H1 (cell line): ENCODE measurements around the gene PNMA8B. TPM values are rescaled to one million over a fixed set of nuclear protein-coding genes. Genes with fewer than 3 reads are reported as not detected.

Experiments
- CTCF ChIA-PET: fragments of 300-600 bp; sonication (Branson Sonifier 250); formaldehyde crosslinking; loops from one replicate; lab custom pipeline; 2021; ENCODE audit not compliant: partially characterized antibody; lab: Charles Lee
- POLR2A ChIA-PET: fragments of 300-600 bp; sonication (Branson Sonifier 250); formaldehyde crosslinking; loops from one replicate; lab custom pipeline; 2021; ENCODE audit warnings: inconsistent platforms; ENCODE audit not compliant: partially characterized antibody; lab: Charles Lee
- DNase-seq, 2 experiments: peaks; one replicate each; pipeline versions ENCODE4 v3.0.0 to v3.0.0-alpha.2; 2010 to 2022; ENCODE audit warnings: low spot score in 2 of 2, low read depth in 1 of 2, mixed read lengths in 1 of 2
- FAIRE-seq: peaks from 2 replicates; lab custom pipeline; 2011; peaks lifted over from hg19 to GRCh38; lab: Jason Lieb, UNC
- H2AFZ ChIP-seq: 2 replicates; pipeline ENCODE4 v1.8.1; 2012; ENCODE audit warnings: low read length, inconsistent platforms
- H2AK5ac ChIP-seq: 2 replicates; pipeline ENCODE4 v1.6.1; 2013; ENCODE audit warnings: low read depth, low read length
- H2BK120ac ChIP-seq: replicated peaks from 2 replicates; pipeline ENCODE3; 2013; ENCODE audit warnings: low read depth, low read length, inconsistent platforms
- H2BK12ac ChIP-seq: 2 replicates; pipeline ENCODE4 v1.6.1; 2013; ENCODE audit warnings: low read depth, low read length
- H2BK15ac ChIP-seq: 2 replicates; pipeline ENCODE4 v1.6.1; 2013; ENCODE audit warnings: low read length
- H2BK20ac ChIP-seq: 2 replicates; pipeline ENCODE4 v1.6.1; 2013; ENCODE audit warnings: low read length
- H2BK5ac ChIP-seq: 2 replicates; pipeline ENCODE4 v1.6.1; 2013; ENCODE audit warnings: low read depth, low read length
- H3K14ac ChIP-seq: 2 replicates; pipeline ENCODE4 v1.6.1; 2013; ENCODE audit warnings: inconsistent platforms; ENCODE audit not compliant: insufficient read length
- H3K18ac ChIP-seq: 2 replicates; pipeline ENCODE4 v1.6.1; 2013; ENCODE audit warnings: low read length; ENCODE audit errors: extremely low read depth
- H3K23ac ChIP-seq: 2 replicates; pipeline ENCODE4 v1.6.1; 2013; ENCODE audit warnings: inconsistent platforms; ENCODE audit not compliant: insufficient read length
- H3K23me2 ChIP-seq: 2 replicates; pipeline ENCODE4 v1.6.1; 2013; ENCODE audit warnings: low read depth, low read length
- H3K27ac ChIP-seq: 2 replicates; pipeline ENCODE4 v1.6.1; 2011; ENCODE audit warnings: low read depth, low read length, inconsistent platforms
- H3K27me3 ChIP-seq, 4 experiments: replicated peaks in 1 of 4; 1 replicate in 1 of 4; 2 replicates in 3 of 4; pipeline versions ENCODE4 v1.6.1 to v1.8.1; 2011 to 2013; ENCODE audit warnings: low read length in 3 of 4, mild to moderate bottlenecking in 3 of 4, inconsistent platforms in 2 of 4, mixed read lengths in 2 of 4, moderate library complexity in 1 of 4; ENCODE audit not compliant: control insufficient read depth in 3 of 4, insufficient read depth in 3 of 4; ENCODE audit errors: extremely low read depth in 1 of 4
- H3K36me3 ChIP-seq, 4 experiments: 2 replicates each; pipeline versions ENCODE4 v1.6.1 to v1.8.1; 2011 to 2013; ENCODE audit warnings: mild to moderate bottlenecking in 4 of 4, low read length in 3 of 4, moderate library complexity in 2 of 4, control low read depth in 1 of 4, inconsistent platforms in 1 of 4; ENCODE audit not compliant: insufficient read depth in 4 of 4, control insufficient read depth in 2 of 4
- H3K4ac ChIP-seq: replicated peaks from 2 replicates; pipeline ENCODE3; 2013; ENCODE audit warnings: low read length, low read depth, mixed read lengths, inconsistent platforms; ENCODE audit not compliant: insufficient read length
- H3K4me1 ChIP-seq, 4 experiments: replicated peaks in 1 of 4; 1 replicate in 1 of 4; 2 replicates in 3 of 4; pipeline versions ENCODE4 v1.6.1 to v1.8.1; 2011 to 2013; ENCODE audit warnings: low read length in 3 of 4, inconsistent platforms in 2 of 4, mixed read lengths in 1 of 4; ENCODE audit not compliant: insufficient read depth in 4 of 4, control insufficient read depth in 3 of 4
- H3K4me2 ChIP-seq, 2 experiments: 2 replicates each; pipeline versions ENCODE4 v1.6.1 to v1.8.1; 2011 to 2013; ENCODE audit warnings: low read depth in 2 of 2, low read length in 2 of 2, control low read depth in 1 of 2, inconsistent platforms in 1 of 2, mild to moderate bottlenecking in 1 of 2; ENCODE audit not compliant: insufficient read depth in 1 of 2
- H3K4me3 ChIP-seq, 4 experiments: fragments of 200-600, 300-600 bp in 1 of 4; sonication (generic), shearing (Covaris generic), sonication (Bioruptor Twin) in 1 of 4; 2 replicates each; pipeline versions ENCODE4 v1.5.1 to v1.8.1; 2011 to 2016; ENCODE audit warnings: low read length in 4 of 4, low read depth in 3 of 4, control low read depth in 2 of 4, inconsistent platforms in 2 of 4, mild to moderate bottlenecking in 2 of 4, mixed read lengths in 1 of 4, moderate library complexity in 1 of 4; ENCODE audit not compliant: insufficient read depth in 2 of 4; ENCODE audit errors: extremely low read depth in 1 of 4
- H3K56ac ChIP-seq: replicated peaks from 2 replicates; pipeline ENCODE3; 2013; ENCODE audit warnings: low read depth, mild to moderate bottlenecking, mixed read lengths, low read length, inconsistent platforms; ENCODE audit not compliant: insufficient read length
- H3K79me1 ChIP-seq: 2 replicates; pipeline ENCODE4 v1.6.1; 2013; ENCODE audit warnings: low read depth, low read length, control low read depth
- H3K79me2 ChIP-seq, 2 experiments: 2 replicates each; pipeline versions ENCODE4 v1.6.1 to v1.8.1; 2012 to 2013; ENCODE audit warnings: low read length in 2 of 2, mild to moderate bottlenecking in 2 of 2, inconsistent platforms in 1 of 2; ENCODE audit not compliant: insufficient read depth in 2 of 2, control insufficient read depth in 1 of 2
- H3K9ac ChIP-seq, 4 experiments: replicated peaks in 1 of 4; 1 replicate in 1 of 4; 2 replicates in 3 of 4; pipeline versions ENCODE4 v1.6.1 to v1.8.1; 2011 to 2013; ENCODE audit warnings: low read depth in 3 of 4, low read length in 3 of 4, control low read depth in 2 of 4, mild to moderate bottlenecking in 2 of 4, moderate library complexity in 2 of 4, inconsistent platforms in 1 of 4; ENCODE audit errors: extremely low read depth in 1 of 4
- H3K9me3 ChIP-seq, 2 experiments: 2 replicates each; pipeline versions ENCODE4 v1.6.1 to v1.8.1; 2012 to 2013; ENCODE audit warnings: mild to moderate bottlenecking in 2 of 2, moderate library complexity in 2 of 2, control low read depth in 1 of 2, inconsistent platforms in 1 of 2, low read depth in 1 of 2, low read length in 1 of 2, mixed read lengths in 1 of 2; ENCODE audit not compliant: insufficient read depth in 2 of 2
- H4K20me1 ChIP-seq, 2 experiments: replicated peaks in 1 of 2; 2 replicates each; pipeline versions ENCODE3 to v1.8.1; 2011 to 2013; ENCODE audit warnings: inconsistent platforms in 2 of 2, low read length in 2 of 2, mild to moderate bottlenecking in 1 of 2; ENCODE audit not compliant: insufficient read depth in 2 of 2, control insufficient read depth in 1 of 2
- H4K5ac ChIP-seq: 2 replicates; pipeline ENCODE4 v1.6.1; 2013; ENCODE audit warnings: low read length, low read depth, mixed read lengths, inconsistent platforms; ENCODE audit not compliant: insufficient read length
- H4K8ac ChIP-seq: 2 replicates; pipeline ENCODE4 v1.8.0; 2013; ENCODE audit warnings: mild to moderate bottlenecking, moderate library complexity, low read length, inconsistent platforms; ENCODE audit not compliant: insufficient read depth; ENCODE audit errors: extremely low read depth
- H4K91ac ChIP-seq: replicated peaks from 2 replicates; pipeline ENCODE3; 2013; ENCODE audit warnings: low read length, mixed read lengths, inconsistent platforms; ENCODE audit not compliant: insufficient read length
- CTBP2 ChIP-seq: IDR thresholded peaks from 2 replicates; pipeline ENCODE4 v1.7.0; 2011; ENCODE audit warnings: borderline replicate concordance, mild to moderate bottlenecking, moderate library complexity, mixed read lengths, low read length; ENCODE audit not compliant: insufficient read depth, insufficient read length
- NRF1 ChIP-seq: IDR thresholded peaks from 2 replicates; pipeline ENCODE4 v1.6.1; 2011; ENCODE audit warnings: mild to moderate bottlenecking, low read depth, low read length, improper control_type of control experiment
- PHF8 ChIP-seq: fragments of 200-600 bp; sonication (generic); conservative IDR thresholded peaks from 2 replicates; pipeline ENCODE4 v1.7.1; 2012; ENCODE audit warnings: low read depth, mild to moderate bottlenecking, inconsistent platforms, low read length, moderate library complexity
- POLR2A ChIP-seq, 2 experiments: IDR thresholded peaks; 1 replicate in 1 of 2; 2 replicates in 1 of 2; pipeline ENCODE4 v1.6.1; 2011; ENCODE audit warnings: low read depth in 2 of 2, low read length in 2 of 2, mild to moderate bottlenecking in 2 of 2; ENCODE audit errors: control extremely low read depth in 1 of 2
- SIN3A ChIP-seq, 2 experiments: IDR thresholded peaks in 1 of 2; conservative IDR thresholded peaks in 1 of 2; 2 replicates each; pipeline ENCODE4 v1.6.1; 2011 to 2012; ENCODE audit warnings: low read length in 2 of 2, improper control_type of control experiment in 1 of 2, low read depth in 1 of 2, mild to moderate bottlenecking in 1 of 2
- SUZ12 ChIP-seq: fragments of 200-600 bp; sonication (generic); IDR thresholded peaks from 2 replicates; pipeline ENCODE4 v1.6.1; 2012; ENCODE audit warnings: mild to moderate bottlenecking, inconsistent platforms, low read length, moderate library complexity, mixed read lengths
- TAF7 ChIP-seq: optimal IDR thresholded peaks from 2 replicates; pipeline ENCODE3; 2011; ENCODE audit warnings: low read depth, mild to moderate bottlenecking, inconsistent platforms, low read length, moderate library complexity, borderline replicate concordance
- USF2 ChIP-seq: IDR thresholded peaks from 2 replicates; pipeline ENCODE4 v1.6.1; 2011; ENCODE audit warnings: low read length, improper control_type of control experiment
- WGBS, 2 experiments: shearing (Covaris generic) in 1 of 2; methylation state at CpG; one replicate each; pipeline versions ENCODE4 v1.1.6 to v1.1.7; 2013 to 2015; ENCODE audit warnings: low lambda C conversion rate in 2 of 2, mixed read lengths in 2 of 2, inconsistent platforms in 1 of 2, low coverage in 1 of 2, missing lambda C conversion rate in 1 of 2; ENCODE audit not compliant: insufficient replicate concordance in 2 of 2, insufficient coverage in 1 of 2, insufficient read length in 1 of 2; ENCODE audit errors: extremely low coverage in 1 of 2, missing lambda C conversion rate in 1 of 2; 5-methylcytosine and 5-hydroxymethylcytosine counted together
- polyA plus RNA-seq, 7 experiments: library from polyadenylated mRNA; depleted of rRNA in 3 of 7; stranded (reverse) in 5 of 7; unstranded in 2 of 7; fragments of >200 nt in 5 of 7; fragments of 200-250 nt in 2 of 7; gene quantifications; 1 replicate in 5 of 7; 2 replicates in 1 of 7; 4 replicates in 1 of 7; pipeline versions ENCODE4 v1.2.1 to v1.2.3, GENCODE V29; 2011 to 2013; ENCODE audit warnings: missing spikeins in 2 of 7, mixed read lengths in 2 of 7
- total RNA-seq: library from RNA; stranded (reverse); fragmentation: NEBNext Ultra II Directional; extraction: Animal tissue kit (Norgen Biotek cat#: 25700); gene quantifications from 2 replicates; pipeline ENCODE4 v1.2.1, GENCODE V29; 2021

Gene PNMA8B
- total and polyA plus RNA-seq, 2 of the 8 experiments (the other 6 are each of a cell fraction or from before 2014, with no cell fraction given): 0.48 to 1.4 TPM

- Histone ChIP-seq H2AK5ac (no peak overlapping the region), H3K23me2 (no peaks in the 10 kb centered on the region), H2BK5ac (no peak overlapping the region), H3K18ac (no peak overlapping the region), H2BK15ac (peak overlapping the region; percentile 16; the same call in 1 of the 2 replicates), H3K4ac (no peak overlapping the region), H3K9me3 (no peaks in the 10 kb centered on the region), H3K79me1 (no peaks in the 10 kb centered on the region), H3K56ac (no peak overlapping the region), H4K8ac (peak overlapping the region; percentile 60; the same call in 1 of the 2 replicates), H2BK12ac (no peak overlapping the region), H2AFZ (no peak overlapping the region), H2BK120ac (no peak overlapping the region), H3K4me1 (peaks cover 2 to 5% (median 4%) of the 10 kb centered on the region in 4 experiments; a peak in 4 of 7 replicates), H3K27ac (no peak overlapping the region), H3K14ac (no peak overlapping the region), H3K36me3 (no peaks in the 10 kb centered on the region), H4K5ac (no peak overlapping the region), H3K4me2 (no peak overlapping the region), H4K20me1 (no peaks in the 10 kb centered on the region), H3K4me3 (no peak overlapping the region), H3K27me3 (no peaks in the 10 kb centered on the region), H4K91ac (no peak overlapping the region), H3K9ac (no peak overlapping the region), H3K23ac (no peak overlapping the region), H3K79me2 (no peaks in the 10 kb centered on the region), H2BK20ac (no peak overlapping the region)
- TF ChIP-seq NRF1 (no peak), SIN3A (conservative IDR thresholded peaks at IDR 0.05 in 1 of 2, IDR thresholded peaks at IDR 0.05 in 1 of 2; ENCODE audit: low read depth in 1 of 2, low read length in 2 of 2) (no peak), USF2 (no peak), PHF8 (no peak), TAF7 (no peak), SUZ12 (no peak), CTBP2 (no peak), POLR2A (IDR thresholded peaks at IDR 0.05; ENCODE audit: control extremely low read depth in 1 of 2, low read depth in 2 of 2, low read length in 2 of 2) (no peak)
- CTCF ChIA-PET: interaction anchor here (0.6 to 6.3 kb wide), 6 partner anchors 14 to 283 kb away, joined by 3 to 100 read pairs (median 3); no protein-coding TSS in a partner anchor
- FAIRE-seq (no peak), DNase-seq (no peak)
- POLR2A ChIA-PET: no interaction called here
- WGBS, 2 experiments: 85% methylated on average over 5 of the region's 5 CpGs; no CpG with 5 or more reads in 1 of the 2 experiments
Observed at GRCh38 chr19:46544651-46545050, 49.0 kb upstream of the PNMA8B start.
